ENCODE measurements around the gene GALNT12. TPM values are rescaled to one million over a fixed set of nuclear protein-coding genes. Genes with fewer than 3 reads are reported as not detected.

The GALNT12 gene
- total RNA-seq, 1 donor from 2014 or later: 4.0 TPM

- intact Hi-C loops (cut with micrococcal nuclease): no loop called here
Measured at GRCh38 chr9:98829766-98830165, 22.3 kb downstream of the GALNT12 start.

- intact Hi-C loops (cut with micrococcal nuclease): no loop called here
Measured at GRCh38 chr9:98830554-98830953, 23.1 kb downstream of the GALNT12 start.

DNA sequence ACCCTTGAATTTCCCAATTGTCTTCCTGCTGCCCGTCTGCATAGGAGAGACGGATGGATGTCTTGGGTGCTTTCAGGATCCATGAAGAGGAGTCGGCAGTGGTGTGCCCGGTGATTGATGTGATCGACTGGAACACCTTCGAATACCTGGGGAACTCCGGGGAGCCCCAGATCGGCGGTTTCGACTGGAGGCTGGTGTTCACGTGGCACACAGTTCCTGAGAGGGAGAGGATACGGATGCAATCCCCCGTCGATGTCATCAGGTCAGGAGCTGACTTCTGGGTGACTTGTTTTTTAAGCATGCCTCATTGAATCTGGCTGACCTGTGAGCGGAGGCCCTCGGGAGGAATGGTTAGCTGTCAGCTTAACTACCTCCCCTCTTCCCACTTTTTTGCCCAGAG lies 24.2 kb downstream of the GALNT12 start:
- intact Hi-C loops (cut with micrococcal nuclease): no loop called here

DNA sequence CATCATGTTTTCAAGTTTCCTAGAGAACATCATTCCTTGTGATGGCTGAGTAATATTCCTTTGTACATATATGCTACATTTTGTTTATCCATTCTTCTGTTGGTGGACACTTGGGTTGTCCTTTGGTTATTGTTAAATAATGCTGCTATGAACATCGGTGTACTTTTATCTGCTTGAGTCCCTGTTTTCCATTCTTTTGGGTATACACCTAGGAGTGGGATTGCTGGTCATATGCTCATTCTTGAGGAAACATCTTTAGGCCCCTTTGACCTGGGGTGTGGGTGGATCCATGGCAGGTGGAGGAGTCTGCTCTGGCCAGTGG lies 25.3 kb downstream of the GALNT12 start:
- intact Hi-C loops (cut with micrococcal nuclease): no loop called here

GRCh38 chr9:98833090-98833956 lies 25.9 kb downstream of the GALNT12 start:
- intact Hi-C loops (cut with micrococcal nuclease): no loop called here

DNA sequence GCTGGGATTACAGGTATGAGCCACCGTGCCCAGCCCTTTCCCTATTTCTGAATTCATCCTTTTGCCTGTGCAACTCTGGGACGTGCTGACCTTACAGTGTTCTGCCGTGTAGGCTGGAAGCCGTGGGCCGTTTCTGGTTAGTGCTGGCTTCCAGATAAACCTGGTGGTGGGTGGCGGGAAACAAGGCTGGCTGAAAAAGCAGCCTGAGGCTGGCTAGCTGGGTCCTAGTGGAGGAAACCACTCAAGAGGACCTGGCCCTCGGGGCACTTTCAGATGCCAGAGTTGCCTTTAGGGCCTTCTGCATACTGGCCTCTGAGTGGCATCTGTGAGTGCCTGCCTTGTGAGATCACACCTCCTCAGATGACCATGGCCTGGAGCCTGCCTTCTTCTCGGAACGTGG lies 26.9 kb downstream of the GALNT12 start:
- intact Hi-C loops (cut with micrococcal nuclease): no loop called here

GRCh38 chr9:98836206-98836605 lies 28.7 kb downstream of the GALNT12 start:
- intact Hi-C loops (cut with micrococcal nuclease): no loop called here

DNA sequence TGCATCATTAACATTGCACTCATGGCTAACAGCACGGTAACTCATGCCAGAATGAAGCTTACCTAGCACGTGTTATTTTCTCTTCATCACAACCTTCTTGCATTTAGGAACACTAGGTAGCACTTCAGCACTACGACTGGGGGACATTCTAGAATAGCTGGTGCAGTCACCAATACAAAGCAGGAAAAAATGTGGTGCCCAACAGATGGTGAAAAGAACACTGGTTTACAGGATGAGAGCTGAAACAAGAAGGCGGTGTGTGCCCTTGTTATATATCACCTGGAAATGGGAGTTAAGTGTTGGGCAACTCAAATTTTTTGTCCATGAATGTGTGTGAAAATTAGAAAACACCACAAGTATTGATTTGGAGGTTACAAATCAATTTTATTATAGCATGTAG lies 30.0 kb downstream of the GALNT12 start:
- intact Hi-C loops (cut with micrococcal nuclease): no loop called here

DNA sequence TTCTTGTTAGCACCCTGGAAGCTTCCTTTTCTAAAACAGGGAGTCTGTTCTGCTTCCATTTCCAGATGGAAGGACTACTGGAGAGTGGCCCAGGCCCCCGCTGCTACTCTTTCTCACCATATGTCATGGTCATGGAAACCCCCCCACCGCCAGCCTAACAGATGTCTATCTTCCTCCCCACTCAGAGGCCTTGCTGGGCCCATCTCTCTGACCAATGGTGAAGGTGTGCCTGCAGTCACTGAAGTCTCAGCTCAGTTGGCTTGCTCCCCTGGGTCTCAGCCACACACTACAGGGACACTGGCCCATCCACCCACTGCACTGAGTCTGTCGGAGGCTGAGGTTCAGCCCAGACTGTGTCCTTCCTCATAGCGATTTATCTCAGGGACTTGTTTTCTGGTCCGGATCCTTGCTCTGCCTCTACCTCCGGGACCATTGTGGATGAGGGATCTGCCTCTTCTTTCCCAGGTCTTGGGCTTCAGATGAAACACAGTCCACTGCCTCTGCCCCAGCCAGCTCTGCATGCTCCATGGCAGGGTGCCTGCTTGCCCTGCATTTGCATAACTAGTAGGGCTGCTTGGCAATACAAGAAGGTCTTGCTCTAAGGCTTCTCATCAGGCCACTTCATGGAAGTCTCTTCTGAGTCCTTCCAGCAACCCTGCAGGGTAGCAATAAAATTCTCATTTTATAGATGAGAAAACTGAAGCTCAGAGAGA lies 30.8 kb downstream of the GALNT12 start:
- intact Hi-C loops (cut with micrococcal nuclease): no loop called here

DNA sequence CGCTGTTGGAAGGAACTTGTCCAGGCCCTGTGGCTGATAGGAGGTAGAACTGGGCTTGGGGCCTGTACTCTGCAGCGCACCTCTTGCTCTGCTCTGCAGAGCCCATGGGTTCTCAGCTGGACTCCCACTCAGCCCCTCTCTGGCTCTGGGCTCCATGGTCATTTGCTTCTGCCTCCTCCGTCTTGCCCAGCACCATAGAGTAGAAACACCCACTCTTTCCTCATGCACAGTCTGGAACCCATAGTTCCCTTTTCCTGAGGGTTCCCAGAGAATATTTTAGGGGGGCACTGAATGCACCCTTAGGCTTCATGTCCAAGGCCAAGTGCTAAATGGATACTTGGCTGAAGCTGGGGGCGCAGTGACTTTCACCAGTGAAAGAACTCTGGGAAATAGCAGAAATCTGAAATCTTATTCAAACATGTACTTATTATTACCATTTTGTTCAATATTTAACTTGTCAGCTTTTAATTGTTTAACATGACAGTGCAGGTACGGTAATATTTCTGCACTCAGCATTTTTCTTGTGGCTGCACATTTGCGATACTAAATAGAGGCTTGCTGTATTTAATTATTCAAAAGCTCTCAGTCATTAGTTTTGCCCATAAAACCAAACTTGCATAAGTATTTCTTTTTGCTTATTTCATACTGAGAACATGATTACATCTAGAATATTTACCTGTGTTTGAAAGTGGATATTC lies 31.5 kb downstream of the GALNT12 start:
- intact Hi-C loops (cut with micrococcal nuclease): no loop called here

GRCh38 chr9:98839724-98840123 lies 32.3 kb downstream of the GALNT12 start:
- intact Hi-C loops (cut with micrococcal nuclease): no loop called here

DNA sequence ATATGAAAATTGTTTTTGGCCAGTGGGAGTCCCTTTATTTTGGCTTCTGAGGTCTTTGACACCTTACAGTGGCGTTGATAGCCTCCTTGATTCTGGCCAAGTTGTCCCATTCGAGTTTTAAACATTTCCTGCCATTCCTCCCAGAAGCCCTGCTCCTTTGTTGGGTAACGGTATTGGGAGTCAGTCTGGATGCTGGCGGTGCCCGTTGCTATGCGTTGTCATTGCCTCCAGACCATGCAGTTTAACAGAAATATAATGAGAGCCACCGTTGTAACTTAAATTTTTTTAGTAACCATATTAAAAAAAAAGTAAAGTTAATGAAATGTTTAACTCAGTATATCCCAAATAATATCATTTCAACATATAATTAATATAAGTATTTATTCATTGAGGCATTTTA lies 35.0 kb downstream of the GALNT12 start:
- intact Hi-C loops (cut with micrococcal nuclease): no loop called here

DNA sequence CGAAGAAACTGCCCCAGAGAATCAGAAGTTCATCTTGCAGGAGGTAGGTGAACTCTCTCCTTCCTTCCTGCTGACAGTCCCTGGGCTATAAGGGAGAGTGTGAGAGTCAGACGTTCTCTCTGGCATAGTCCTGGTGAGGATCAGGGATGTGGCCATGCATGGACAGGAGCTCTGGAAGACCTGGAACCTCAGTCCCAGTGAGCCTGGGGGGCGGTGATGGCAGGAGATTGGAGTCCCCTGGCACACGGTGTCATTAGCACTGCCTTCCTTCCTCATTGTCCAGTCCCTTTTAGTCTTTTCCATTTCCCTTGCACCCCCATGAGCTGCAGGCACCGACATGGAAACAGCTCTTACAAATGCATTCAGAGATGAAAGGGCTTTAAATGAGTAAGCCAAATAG lies 38.6 kb downstream of the GALNT12 start:
- intact Hi-C loops (cut with micrococcal nuclease): no loop called here

DNA sequence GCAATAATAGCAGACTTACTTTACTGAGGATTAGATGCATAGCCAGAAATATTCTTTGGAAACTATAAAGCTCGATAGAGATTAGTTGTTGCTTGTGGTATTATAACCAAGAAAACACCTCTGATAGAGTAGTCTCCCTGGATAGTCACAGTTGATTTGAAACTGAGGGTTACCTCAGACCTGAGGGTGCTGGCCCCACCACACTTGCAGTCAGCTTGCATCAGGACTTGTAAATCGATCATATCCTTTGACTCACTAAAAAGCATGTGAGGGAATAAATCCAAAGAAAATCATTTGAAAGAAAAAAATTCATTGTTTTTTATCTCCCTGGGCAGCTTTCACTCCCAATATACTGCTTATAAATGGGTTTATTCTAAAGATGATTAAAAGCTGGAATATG lies 39.4 kb downstream of the GALNT12 start:
- intact Hi-C loops (cut with micrococcal nuclease): no loop called here

GRCh38 chr9:98848450-98849149 lies 41.1 kb downstream of the GALNT12 start:
- intact Hi-C loops (cut with micrococcal nuclease): loop anchor here (1.0 to 2.0 kb wide), 4 partner anchors 40 to 292 kb away; no protein-coding TSS in a partner anchor

DNA sequence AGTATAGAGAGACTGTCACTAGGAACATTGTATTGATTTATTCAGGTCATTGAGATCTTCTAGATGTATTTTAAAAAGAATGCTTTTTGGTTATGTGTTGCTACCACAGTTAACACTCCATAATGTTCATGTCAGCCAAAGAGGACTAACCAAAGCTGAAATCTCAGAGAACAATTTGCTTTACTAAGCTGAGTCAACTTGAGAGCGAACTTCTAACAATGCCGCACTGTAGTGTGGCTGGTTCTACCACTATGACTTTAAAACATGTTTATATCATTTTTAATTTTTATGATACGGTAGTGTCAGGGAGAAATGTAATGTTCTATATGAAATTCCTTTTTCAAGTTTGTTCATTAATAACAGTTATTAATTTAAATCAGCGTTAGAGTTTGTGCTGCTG lies 42.1 kb downstream of the GALNT12 start:
- intact Hi-C loops (cut with micrococcal nuclease): loop anchor here (2.0 kb wide), 2 partner anchors 41 to 125 kb away; no protein-coding TSS in a partner anchor

- intact Hi-C loops (cut with micrococcal nuclease): no loop called here
Measured at GRCh38 chr9:98850851-98851729, 43.6 kb downstream of the GALNT12 start.

- intact Hi-C loops (cut with micrococcal nuclease): no loop called here
Measured at GRCh38 chr9:98851730-98852459, 44.4 kb downstream of the GALNT12 start.

- intact Hi-C loops (cut with micrococcal nuclease): no loop called here
Measured at GRCh38 chr9:98852460-98852734, 44.9 kb downstream of the GALNT12 start.

- intact Hi-C loops (cut with micrococcal nuclease): no loop called here
Measured at GRCh38 chr9:98852961-98853360, 45.5 kb downstream of the GALNT12 start.
